GM19043 (cell line): Measurements from ENCODE around the gene SLCO2A1.

ENCODE experiments used
- ATAC-seq: cut with Tn5 transposase; IDR thresholded peaks from one replicate; pipeline ENCODE4 v1.9.1; 2021; ENCODE audit warnings: low read depth; ENCODE audit not compliant: unreplicated experiment

Gene SLCO2A1

DNA sequence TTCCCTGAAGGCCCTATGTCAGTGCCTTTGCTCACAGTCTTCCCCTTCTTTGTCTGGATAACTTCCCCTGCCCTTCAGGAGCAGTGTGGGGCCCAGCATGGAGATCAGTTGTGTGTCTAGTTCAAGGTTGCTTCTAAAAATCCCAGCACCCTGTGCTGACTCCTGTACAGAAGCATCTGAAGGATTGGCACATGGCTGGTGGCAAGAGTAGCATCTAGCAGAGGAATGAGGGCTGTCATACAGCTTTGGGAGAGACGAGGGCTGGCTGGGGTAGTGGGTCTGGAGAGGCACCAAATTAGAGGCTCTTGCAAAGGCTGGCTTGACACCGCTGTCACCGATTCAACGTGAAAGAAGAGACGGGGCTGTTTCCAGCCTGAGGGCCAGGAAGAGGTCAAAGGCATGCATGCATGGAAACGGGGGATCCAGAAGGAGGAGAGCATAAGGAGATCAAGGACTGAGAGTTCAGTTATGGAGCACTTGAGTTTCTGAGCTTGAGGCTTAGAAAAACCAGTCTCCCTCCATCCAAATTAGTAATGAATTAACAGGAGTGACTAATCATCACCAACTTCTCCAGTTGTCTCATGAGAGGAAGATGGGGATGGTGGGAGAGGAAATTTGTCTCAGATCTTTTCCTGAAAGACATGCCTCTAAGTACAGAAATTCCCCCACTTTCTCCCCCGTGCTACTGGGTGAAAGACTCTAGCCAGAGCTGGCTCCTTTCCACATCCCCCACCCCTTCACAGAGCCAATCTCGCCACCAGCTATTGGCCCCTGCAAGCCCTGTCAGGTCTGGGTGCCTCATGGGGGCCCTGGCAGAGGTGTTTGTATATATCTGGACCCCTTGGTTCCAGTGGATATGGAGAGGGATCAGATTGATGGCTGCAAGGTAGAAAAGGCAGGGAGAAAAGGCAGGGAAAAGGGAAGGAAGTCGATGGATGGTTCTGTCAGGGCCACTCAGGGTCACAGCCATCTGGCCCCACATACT, 45.9 kb downstream of the SLCO2A1 start:
- ATAC-seq: no peak

DNA sequence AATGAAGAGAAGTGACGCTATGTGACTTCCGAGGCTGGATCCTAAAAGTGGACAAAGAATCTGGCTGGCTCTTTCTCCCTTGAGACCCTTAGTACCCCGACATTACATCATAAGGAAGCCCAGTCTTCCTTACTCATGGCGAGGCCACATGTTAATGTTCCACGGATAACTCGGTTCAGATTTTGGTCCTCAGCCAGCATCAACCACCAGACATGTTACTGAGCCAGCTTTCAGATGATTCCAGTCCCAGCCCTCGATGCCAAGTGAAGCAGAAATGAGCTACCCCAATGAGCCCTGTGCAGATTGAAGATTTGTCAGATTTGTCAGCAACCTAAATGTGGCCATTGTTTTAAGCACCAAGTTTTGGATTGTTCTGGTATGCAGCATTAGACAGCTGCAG, 46.6 kb downstream of the SLCO2A1 start:
- no peak for ATAC-seq

GRCh38 chr3:133980550-133980949, 49.2 kb downstream of the SLCO2A1 start:
- no peak for ATAC-seq

GRCh38 chr3:133980035-133980434, 49.7 kb downstream of the SLCO2A1 start:
- no peak for ATAC-seq

GRCh38 chr3:133979553-133979952, 50.2 kb downstream of the SLCO2A1 start:
- ATAC-seq: no peak

DNA sequence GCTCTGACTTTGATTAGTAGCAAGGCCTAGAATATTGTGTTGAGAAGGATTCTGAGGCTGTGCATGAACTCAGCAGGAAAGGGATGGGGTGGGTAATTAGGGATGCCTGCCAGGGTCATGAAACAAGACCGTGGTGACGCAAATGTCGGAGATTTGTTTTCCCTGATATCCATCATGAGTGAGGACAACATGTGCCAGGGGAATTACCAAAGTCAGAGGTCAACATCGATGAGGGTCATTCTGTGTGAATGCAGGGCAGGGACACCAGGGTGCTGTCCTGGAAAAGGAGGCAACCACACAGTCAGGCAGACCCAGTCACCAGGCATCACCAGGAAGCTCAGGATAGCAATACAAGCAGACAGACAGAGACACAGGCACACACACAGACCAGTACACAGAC, 52.2 kb downstream of the SLCO2A1 start:
- no peak for ATAC-seq

- no peak for ATAC-seq
These were observed 56.3 kb downstream of the SLCO2A1 start for GRCh38 chr3:133973249-133973980.

DNA sequence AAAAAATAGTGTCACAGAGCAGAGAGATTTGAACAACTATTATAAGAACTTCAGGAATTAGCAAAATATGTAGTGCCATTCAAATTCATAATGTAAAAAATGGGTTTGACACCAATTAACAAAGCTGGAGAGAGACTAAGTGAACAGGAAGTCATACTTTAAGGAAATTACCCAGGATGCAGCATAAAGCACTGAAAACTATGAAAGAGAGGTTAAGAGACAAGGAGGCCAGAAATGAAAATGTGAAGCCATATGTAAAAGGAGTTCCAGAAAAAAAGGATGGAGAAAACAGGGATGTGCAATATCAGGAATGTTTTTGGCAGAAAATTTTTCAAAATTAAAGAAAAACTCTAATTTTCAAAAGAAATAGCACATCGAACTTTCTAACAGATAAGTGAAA, 57.6 kb downstream of the SLCO2A1 start:
- no peak for ATAC-seq

GRCh38 chr3:133970916-133971315, 58.8 kb downstream of the SLCO2A1 start:
- ATAC-seq: no peak

DNA sequence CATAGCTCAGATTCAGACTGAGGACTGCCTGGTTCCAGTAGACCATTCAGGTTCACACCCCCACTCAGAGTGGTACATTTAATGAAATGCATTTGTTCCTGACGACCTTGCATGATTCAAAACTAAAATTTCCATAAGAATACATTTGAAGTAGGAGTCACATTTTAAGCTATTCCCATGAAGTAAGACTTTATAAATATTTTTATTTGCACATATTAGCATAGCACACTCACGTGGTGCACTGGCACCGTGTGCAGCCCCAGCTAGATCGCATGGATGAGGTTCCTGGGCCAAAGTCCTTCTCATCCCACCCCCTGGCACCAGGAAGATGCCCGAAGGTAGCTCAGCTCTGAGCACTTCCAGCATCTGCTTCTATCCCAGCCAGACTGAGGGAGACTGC, 59.4 kb downstream of the SLCO2A1 start:
- ATAC-seq: no peak

GRCh38 chr3:133967992-133968892, 61.5 kb downstream of the SLCO2A1 start:
- no peak for ATAC-seq

DNA sequence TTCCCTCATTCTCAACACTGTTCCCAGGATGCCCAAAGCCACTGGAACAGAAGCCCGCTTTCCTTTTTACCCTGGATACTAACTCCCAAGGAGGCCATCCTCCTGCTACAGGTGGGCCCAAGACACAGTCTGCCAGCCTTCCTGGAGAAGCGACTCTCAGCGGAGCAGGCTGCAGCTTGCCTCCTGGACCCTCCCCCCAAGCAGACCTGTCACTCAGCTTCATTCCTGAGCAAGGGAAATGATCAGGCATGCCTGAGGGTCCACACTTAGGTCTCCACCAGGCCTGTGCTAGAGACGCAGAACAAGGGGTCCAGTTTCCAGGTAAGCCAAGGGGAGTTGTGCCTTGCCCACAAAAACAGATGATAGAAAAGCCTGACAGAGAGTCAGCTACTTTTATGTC, 62.8 kb downstream of the SLCO2A1 start:
- no peak for ATAC-seq

GRCh38 chr3:133965906-133966305, 63.8 kb downstream of the SLCO2A1 start:
- no peak for ATAC-seq

DNA sequence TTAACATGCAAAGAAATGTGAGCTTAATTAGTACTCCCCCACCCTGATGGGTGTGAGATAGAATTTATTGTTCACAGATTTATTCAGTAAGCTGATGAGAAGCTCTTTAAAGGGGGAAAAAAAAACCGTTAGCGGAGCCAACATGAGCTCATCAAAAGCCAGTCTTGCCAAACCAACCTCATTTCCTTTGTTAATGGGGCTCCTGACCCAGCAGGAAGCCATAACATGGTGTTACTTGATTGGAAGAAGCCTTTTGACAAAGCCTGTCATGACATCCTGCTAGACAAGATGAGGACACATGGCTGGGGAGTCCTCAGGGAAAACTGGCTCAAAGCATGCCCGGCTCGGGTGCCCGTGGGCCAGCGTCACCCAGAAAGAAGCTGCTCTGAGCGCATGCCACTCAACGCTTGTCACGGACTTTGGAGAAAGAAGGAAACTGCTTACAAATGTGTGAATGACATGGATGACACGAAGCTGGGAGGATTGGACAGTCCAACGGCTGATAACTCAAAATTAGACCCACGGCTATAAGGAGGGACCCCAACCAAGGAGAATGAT, 64.6 kb downstream of the SLCO2A1 start:
- ATAC-seq: no peak

GRCh38 chr3:133964547-133964946, 65.2 kb downstream of the SLCO2A1 start:
- ATAC-seq: no peak

GRCh38 chr3:133963657-133964396, 65.9 kb downstream of the SLCO2A1 start:
- ATAC-seq: no peak

- no peak for ATAC-seq
These were observed 66.9 kb downstream of the SLCO2A1 start for GRCh38 chr3:133962849-133963248.

GRCh38 chr3:133958071-133958805, 71.5 kb downstream of the SLCO2A1 start:
- ATAC-seq: no peak

DNA sequence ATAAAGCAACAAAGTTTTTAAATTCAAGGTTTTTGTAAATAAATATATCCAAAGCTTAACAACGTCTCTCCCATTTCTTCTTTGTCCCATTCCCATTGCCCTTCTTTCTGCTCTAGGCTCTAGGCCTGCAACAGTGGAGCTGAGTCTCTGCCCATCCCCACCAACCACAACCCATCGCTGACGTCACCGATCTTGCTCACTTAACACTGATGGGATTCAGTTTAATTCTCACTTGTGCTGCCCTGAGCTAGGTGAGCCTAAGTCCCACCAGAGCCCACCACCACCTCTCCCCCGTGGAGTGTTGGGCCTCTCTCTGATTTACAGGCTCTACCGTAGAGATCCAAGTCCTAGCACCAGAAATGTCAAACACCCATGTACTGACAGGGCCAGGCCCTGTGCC, 72.7 kb downstream of the SLCO2A1 start:
- ATAC-seq: no peak
